Panc1 (cell line): ENCODE data around the gene KIAA1755. TPM values are rescaled to one million over a fixed set of nuclear protein-coding genes. Genes with fewer than 3 reads are reported as not detected.

Experiments used
- ATAC-seq: fragments of 200-7000 bp; cut with Tn5 transposase; 2 replicates; pipeline ENCODE4 v1.9.1; 2020; ENCODE audit warnings: mild to moderate bottlenecking, moderate library complexity
- BruUV-seq: library from RNA; stranded (reverse); fragments of 400-500 nt; replicated peaks from 2 replicates; lab custom pipeline; 2021; lab: Mats Ljungman, UMichigan
- CTCF ChIA-PET: fragments of 300-600 bp; sonication (Branson Sonifier 250); formaldehyde crosslinking; loops from one replicate; lab custom pipeline; 2022; ENCODE audit warnings: antibody characterized with exemption; lab: Charles Lee
- POLR2A ChIA-PET: fragments of 300-600 bp; sonication (Branson Sonifier 250); formaldehyde crosslinking; loops from one replicate; lab custom pipeline; 2022; ENCODE audit warnings: antibody characterized with exemption; lab: Charles Lee
- DNase-seq: peaks from one replicate; pipeline ENCODE4 v3.0.0-alpha.2; 2010; ENCODE audit warnings: low read depth, low spot score
- H3K27ac ChIP-seq: 2 replicates; pipeline ENCODE4 v1.5.1; 2011; ENCODE audit warnings: mild to moderate bottlenecking, low read length, inconsistent platforms
- H3K27me3 ChIP-seq: fragments of 200-500 bp; sonication (Bioruptor generic); 2 replicates; pipeline ENCODE4 v1.6.0; 2014; ENCODE audit warnings: low read length, inconsistent platforms; ENCODE audit not compliant: control insufficient read depth, insufficient read depth
- H3K36me3 ChIP-seq: fragments of 200-500 bp; sonication (Bioruptor generic); 2 replicates; pipeline ENCODE4 v1.5.1; 2014; ENCODE audit warnings: inconsistent platforms, mild to moderate bottlenecking, low read length, moderate library complexity; ENCODE audit not compliant: control insufficient read depth, insufficient read depth
- H3K4me1 ChIP-seq: 2 replicates; pipeline ENCODE4 v1.5.1; 2011; ENCODE audit warnings: inconsistent platforms, mild to moderate bottlenecking, low read length, moderate library complexity; ENCODE audit not compliant: control insufficient read depth, insufficient read depth
- H3K4me3 ChIP-seq, 2 experiments: 2 replicates each; pipeline ENCODE4 v1.5.1; 2011 to 2012; ENCODE audit warnings: low read depth in 2 of 2, low read length in 2 of 2, mild to moderate bottlenecking in 2 of 2, inconsistent platforms in 1 of 2, moderate library complexity in 1 of 2
- H3K9me3 ChIP-seq: fragments of 200-500 bp; sonication (Bioruptor generic); 2 replicates; pipeline ENCODE4 v1.5.1; 2014; ENCODE audit warnings: low read depth, mild to moderate bottlenecking, inconsistent platforms, low read length, moderate library complexity; ENCODE audit not compliant: control insufficient read depth, insufficient read depth
- CTCF ChIP-seq: fragments of 450-650 bp; IDR thresholded peaks from 2 replicates; pipeline ENCODE4 v1.5.1; 2017; ENCODE audit warnings: mild to moderate bottlenecking
- POLR2AphosphoS5 ChIP-seq: IDR thresholded peaks from 2 replicates; pipeline ENCODE4 v1.6.1; 2012; ENCODE audit warnings: mild to moderate bottlenecking, low read depth, low read length, moderate library complexity
- SIN3A ChIP-seq: IDR thresholded peaks from 2 replicates; pipeline ENCODE4 v1.6.1; 2012; ENCODE audit warnings: low read depth, mild to moderate bottlenecking, low read length, moderate library complexity, borderline replicate concordance; ENCODE audit not compliant: insufficient read depth
- TCF7L2 ChIP-seq: IDR thresholded peaks from 2 replicates; pipeline ENCODE4 v1.6.1; 2011; ENCODE audit warnings: mild to moderate bottlenecking, low read depth, low read length, inconsistent platforms
- in situ Hi-C: cut with HindIII; loops from 2 replicates; pipeline ENCODE4 v1.10.0; 2016; ENCODE audit warnings: low sequenced_read_pairs, low pct_unique_long_range_greater_than_20kb
- intact Hi-C: fragments of 100-400 bp; cut with micrococcal nuclease; formaldehyde crosslinking; loops from one replicate; pipeline ENCODE4 v1.10.0; 2022; ENCODE audit not compliant: unreplicated experiment
- total RNA-seq: library from RNA; stranded (reverse); gene quantifications from one replicate; pipeline ENCODE4 v1.2.1, GENCODE V29; 2021; ENCODE audit not compliant: unreplicated experiment
- TF ChIP-seq, protein P1 (sequence below), 2 experiments: IDR thresholded peaks; 2 replicates each; pipeline ENCODE4 v1.6.1; 2011 to 2012; ENCODE audit warnings: low read depth in 2 of 2, control low read depth in 1 of 2, low read length in 1 of 2, mild to moderate bottlenecking in 1 of 2, moderate library complexity in 1 of 2; ENCODE audit not compliant: insufficient read depth in 1 of 2

The KIAA1755 gene
- total RNA-seq, 1 experiment from 2014 or later: 0.08 TPM

DNA sequence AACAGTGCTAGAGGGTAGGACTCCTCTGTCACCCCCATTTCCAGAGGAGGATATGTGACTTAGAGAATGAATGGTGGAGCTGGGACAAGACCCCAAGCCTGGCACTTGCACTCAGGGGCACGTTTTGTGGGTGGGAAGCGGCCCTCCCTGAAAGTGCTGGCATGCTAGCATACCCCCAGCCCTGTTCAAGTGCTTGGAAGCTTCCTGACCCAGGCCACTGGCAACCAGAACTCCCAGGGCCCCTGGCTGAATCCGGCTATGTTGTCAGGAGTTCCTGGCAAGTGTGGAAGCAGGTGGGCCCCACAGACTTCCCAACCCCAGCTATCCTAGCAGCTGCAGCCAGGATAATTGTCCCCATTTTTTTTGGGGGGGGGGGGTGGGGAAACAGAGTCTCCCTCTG lies 59.9 kb downstream of the KIAA1755 start:
- BruUV-seq: no TSS peak
- ATAC-seq: no peak
- TF ChIP-seq CTCF: no peak
- no peak for TF ChIP-seq TCF7L2
- TF ChIP-seq SIN3A: no peak
- TF ChIP-seq POLR2AphosphoS5: no peak
- TF ChIP-seq, protein P1, sequence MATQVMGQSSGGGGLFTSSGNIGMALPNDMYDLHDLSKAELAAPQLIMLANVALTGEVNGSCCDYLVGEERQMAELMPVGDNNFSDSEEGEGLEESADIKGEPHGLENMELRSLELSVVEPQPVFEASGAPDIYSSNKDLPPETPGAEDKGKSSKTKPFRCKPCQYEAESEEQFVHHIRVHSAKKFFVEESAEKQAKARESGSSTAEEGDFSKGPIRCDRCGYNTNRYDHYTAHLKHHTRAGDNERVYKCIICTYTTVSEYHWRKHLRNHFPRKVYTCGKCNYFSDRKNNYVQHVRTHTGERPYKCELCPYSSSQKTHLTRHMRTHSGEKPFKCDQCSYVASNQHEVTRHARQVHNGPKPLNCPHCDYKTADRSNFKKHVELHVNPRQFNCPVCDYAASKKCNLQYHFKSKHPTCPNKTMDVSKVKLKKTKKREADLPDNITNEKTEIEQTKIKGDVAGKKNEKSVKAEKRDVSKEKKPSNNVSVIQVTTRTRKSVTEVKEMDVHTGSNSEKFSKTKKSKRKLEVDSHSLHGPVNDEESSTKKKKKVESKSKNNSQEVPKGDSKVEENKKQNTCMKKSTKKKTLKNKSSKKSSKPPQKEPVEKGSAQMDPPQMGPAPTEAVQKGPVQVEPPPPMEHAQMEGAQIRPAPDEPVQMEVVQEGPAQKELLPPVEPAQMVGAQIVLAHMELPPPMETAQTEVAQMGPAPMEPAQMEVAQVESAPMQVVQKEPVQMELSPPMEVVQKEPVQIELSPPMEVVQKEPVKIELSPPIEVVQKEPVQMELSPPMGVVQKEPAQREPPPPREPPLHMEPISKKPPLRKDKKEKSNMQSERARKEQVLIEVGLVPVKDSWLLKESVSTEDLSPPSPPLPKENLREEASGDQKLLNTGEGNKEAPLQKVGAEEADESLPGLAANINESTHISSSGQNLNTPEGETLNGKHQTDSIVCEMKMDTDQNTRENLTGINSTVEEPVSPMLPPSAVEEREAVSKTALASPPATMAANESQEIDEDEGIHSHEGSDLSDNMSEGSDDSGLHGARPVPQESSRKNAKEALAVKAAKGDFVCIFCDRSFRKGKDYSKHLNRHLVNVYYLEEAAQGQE (IDR thresholded peaks at IDR 0.05; ENCODE audit: insufficient read depth in 1 of 2, low read depth in 2 of 2, low read length in 1 of 2): no peak
- Histone ChIP-seq H3K4me1 (peaks cover 3% of the 10 kb centered on the region; the same call in 1 of the 2 replicates), H3K36me3 (no peaks in the 10 kb centered on the region), H3K27ac (no peak overlapping the region), H3K4me3 (no peak overlapping the region), H3K9me3 (no peaks in the 10 kb centered on the region), H3K27me3 (no peaks in the 10 kb centered on the region)
- no peak for DNase-seq
- in situ Hi-C loops: no loop called here
- intact Hi-C loops: no loop called here
- ChIA-PET POLR2A (no interaction called here), CTCF (interaction anchor here (0.6 kb wide), 1 partner anchor 147 kb away, joined by 4 read pairs; no protein-coding TSS in a partner anchor)

GRCh38 chr20:38199501-38200390 lies 60.8 kb downstream of the KIAA1755 start:
- CTCF ChIA-PET: interaction anchor here (0.6 kb wide), 1 partner anchor 146 kb away, joined by 4 read pairs; no protein-coding TSS in a partner anchor
- POLR2A ChIA-PET: no interaction called here
- intact Hi-C loops: no loop called here
- no peak overlapping the region for H3K4me3 ChIP-seq
- H3K27me3 ChIP-seq: no peaks in the 10 kb centered on the region
- in situ Hi-C loops: no loop called here
- no TSS peak for BruUV-seq
- ATAC-seq (no peak), DNase-seq (no peak)
- no peaks in the 10 kb centered on the region for H3K9me3 ChIP-seq
- TF ChIP-seq POLR2AphosphoS5: no peak
- TF ChIP-seq, protein P1 (IDR thresholded peaks at IDR 0.05; ENCODE audit: insufficient read depth in 1 of 2, low read depth in 2 of 2, low read length in 1 of 2): no peak
- no peak for TF ChIP-seq CTCF
- TF ChIP-seq TCF7L2: no peak
- TF ChIP-seq SIN3A: no peak
- H3K36me3 ChIP-seq: no peaks in the 10 kb centered on the region
- no peak overlapping the region for H3K27ac ChIP-seq
- peaks cover 3% of the 10 kb centered on the region; the same call in 1 of the 2 replicates for H3K4me1 ChIP-seq
